ENCODE data around the gene OSMR.
"Not testable (repeated sequence)": the region's sequence is repeated elsewhere in the genome, so short reads cannot be mapped to it uniquely, and the experiment has no call there.

Gene OSMR

DNA sequence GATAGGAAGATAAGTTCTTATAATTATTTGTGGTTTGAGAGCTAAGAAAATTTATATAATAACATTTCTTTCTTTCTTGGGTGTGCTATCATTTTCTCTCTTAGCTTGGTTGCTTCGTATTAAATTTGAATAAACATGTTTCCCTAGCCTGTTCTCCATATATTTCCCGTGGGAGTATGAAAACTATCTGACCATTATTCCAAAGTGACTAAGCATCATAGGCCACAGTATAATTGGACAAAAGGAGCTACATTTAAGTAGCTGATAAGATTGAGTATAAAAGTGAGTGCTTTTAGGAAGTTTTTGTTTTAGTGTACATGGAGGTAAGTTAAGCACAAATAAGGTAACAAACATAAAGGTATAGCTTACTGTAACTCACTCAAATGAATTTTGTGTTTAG lies 8.4 kb upstream of the OSMR start:
- H3K27ac ChIP-seq = no peak overlapping the region
- DNase-seq (ENCODE audit: low spot score) = no peak
- TF ChIP-seq, protein P1, sequence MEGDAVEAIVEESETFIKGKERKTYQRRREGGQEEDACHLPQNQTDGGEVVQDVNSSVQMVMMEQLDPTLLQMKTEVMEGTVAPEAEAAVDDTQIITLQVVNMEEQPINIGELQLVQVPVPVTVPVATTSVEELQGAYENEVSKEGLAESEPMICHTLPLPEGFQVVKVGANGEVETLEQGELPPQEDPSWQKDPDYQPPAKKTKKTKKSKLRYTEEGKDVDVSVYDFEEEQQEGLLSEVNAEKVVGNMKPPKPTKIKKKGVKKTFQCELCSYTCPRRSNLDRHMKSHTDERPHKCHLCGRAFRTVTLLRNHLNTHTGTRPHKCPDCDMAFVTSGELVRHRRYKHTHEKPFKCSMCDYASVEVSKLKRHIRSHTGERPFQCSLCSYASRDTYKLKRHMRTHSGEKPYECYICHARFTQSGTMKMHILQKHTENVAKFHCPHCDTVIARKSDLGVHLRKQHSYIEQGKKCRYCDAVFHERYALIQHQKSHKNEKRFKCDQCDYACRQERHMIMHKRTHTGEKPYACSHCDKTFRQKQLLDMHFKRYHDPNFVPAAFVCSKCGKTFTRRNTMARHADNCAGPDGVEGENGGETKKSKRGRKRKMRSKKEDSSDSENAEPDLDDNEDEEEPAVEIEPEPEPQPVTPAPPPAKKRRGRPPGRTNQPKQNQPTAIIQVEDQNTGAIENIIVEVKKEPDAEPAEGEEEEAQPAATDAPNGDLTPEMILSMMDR (conservative IDR thresholded peaks at IDR 0.05; ENCODE audit: low read depth) = no peak
- POLR2A ChIA-PET (ENCODE audit: low non-redundant PET) = no interaction called here
- CTCF ChIA-PET = interaction anchor here (0.6 kb wide), 2 partner anchors 85 to 1433 kb away, joined by 3 to 4 read pairs; no protein-coding TSS in a partner anchor

- DNase-seq (ENCODE audit: low spot score) = no peak
- H3K27ac ChIP-seq = no peak overlapping the region
- CTCF ChIA-PET = interaction anchor here (0.6 kb wide), 2 partner anchors 85 to 1434 kb away, joined by 3 to 4 read pairs; no protein-coding TSS in a partner anchor
- TF ChIP-seq, protein P1 (conservative IDR thresholded peaks at IDR 0.05; ENCODE audit: low read depth) = no peak
- POLR2A ChIA-PET (ENCODE audit: low non-redundant PET) = no interaction called here
Measured at GRCh38 chr5:38837932-38838331, 7.9 kb upstream of the OSMR start.

- H3K27ac ChIP-seq = no peak overlapping the region
- no peak for DNase-seq (ENCODE audit: low spot score)
- ChIA-PET CTCF (interaction anchor here (0.6 kb wide), 1 partner anchor 20 kb away, joined by 5 read pairs; no protein-coding TSS in a partner anchor), POLR2A (ENCODE audit: low non-redundant PET) (no interaction called here)
- TF ChIP-seq, protein P1 (conservative IDR thresholded peaks at IDR 0.05; ENCODE audit: low read depth) = no peak
Measured at GRCh38 chr5:38843665-38844064, 2.1 kb upstream of the OSMR start.

GRCh38 chr5:38846379-38847011 lies 683 bp downstream of the OSMR start:
- H3K27ac ChIP-seq = peak overlapping the region; percentile 96
- TF ChIP-seq, protein P1 (conservative IDR thresholded peaks at IDR 0.05; ENCODE audit: low read depth) = no peak
- CTCF ChIA-PET = interaction anchor here (1.1 kb wide), 1 partner anchor 24 kb away, joined by 3 read pairs; no protein-coding TSS in a partner anchor
- POLR2A ChIA-PET (ENCODE audit: low non-redundant PET) = interaction anchor here (0.6 kb wide), 1 partner anchor 13 kb away, joined by 3 read pairs; no protein-coding TSS in a partner anchor
- DNase-seq (ENCODE audit: low spot score) = peak; percentile 42

GRCh38 chr5:38847559-38848347 lies 1.9 kb downstream of the OSMR start:
- no peak overlapping the region for H3K27ac ChIP-seq
- ChIA-PET POLR2A (ENCODE audit: low non-redundant PET) (no interaction called here), CTCF (interaction anchor here (0.5 to 1.1 kb wide), 3 partner anchors 17 to 23 kb away, joined by 3 to 5 read pairs (median 3); no protein-coding TSS in a partner anchor)
- TF ChIP-seq, protein P1 (conservative IDR thresholded peaks at IDR 0.05; ENCODE audit: low read depth) = no peak
- no peak for DNase-seq (ENCODE audit: low spot score)

- TF ChIP-seq, protein P1 (conservative IDR thresholded peaks at IDR 0.05; ENCODE audit: low read depth) = no peak
- H3K27ac ChIP-seq = no peak overlapping the region
- no peak for DNase-seq (ENCODE audit: low spot score)
- ChIA-PET CTCF (interaction anchor here (0.6 to 0.7 kb wide), 2 partner anchors 18 to 215 kb away, joined by 3 to 5 read pairs; no protein-coding TSS in a partner anchor), POLR2A (ENCODE audit: low non-redundant PET) (interaction anchor here (0.7 kb wide), 1 partner anchor 64 kb away, joined by 3 read pairs; no protein-coding TSS in a partner anchor)
Measured at GRCh38 chr5:38848637-38849036, 2.8 kb downstream of the OSMR start.

DNA sequence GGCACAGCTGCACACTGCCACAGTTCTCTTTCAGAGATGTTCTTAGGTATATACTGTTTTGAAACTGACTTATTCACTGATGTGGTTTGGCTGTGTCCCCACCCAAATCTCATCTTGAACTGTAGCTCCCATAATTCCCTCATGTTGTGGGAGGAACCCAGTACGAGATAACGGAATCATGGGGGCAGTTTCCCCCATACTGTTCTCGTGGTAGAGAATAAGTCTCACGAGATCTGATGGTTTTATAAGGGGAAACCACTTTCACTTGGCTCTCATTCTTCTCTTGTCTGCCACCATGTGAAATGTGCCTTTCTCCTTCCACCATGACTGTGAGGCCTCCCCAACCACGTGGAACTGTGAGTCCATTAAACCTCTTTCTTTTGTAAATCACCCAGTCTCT lies 5.8 kb downstream of the OSMR start:
- H3K27ac ChIP-seq; POLR2A ChIA-PET (ENCODE audit: low non-redundant PET); CTCF ChIA-PET; DNase-seq (ENCODE audit: low spot score): not testable (repeated sequence)

Measured in RWPE1 (cell line).